Stimulated activated CD8-positive, alpha-beta memory T cell treated with anti-CD3 and anti-CD28 coated beads, Interleukin-7, amount 100 ng/mL, for 1 hour (primary cell): Measurements from ENCODE around the gene A1CF.
"Not testable (repeated sequence)": the region's sequence is repeated elsewhere in the genome, so short reads cannot be mapped to it uniquely, and the experiment has no call there.

Experiments
- DNase-seq, 2 donors: peaks; one replicate each; pipeline ENCODE4 v3.0.0-alpha.2; 2020; ENCODE audit warnings: low read depth in 2 of 2

Gene A1CF

GRCh38 chr10:50885097-50885859, at the start of gene A1CF:
A1CF (minus strand) TSS chr10:50885627; CDS start chr10:50859940, 25,687 bp downstream.
- DNase-seq = no peak

- no peak for DNase-seq
These were observed 46.6 kb upstream of the A1CF start for GRCh38 chr10:50931948-50932431.

GRCh38 chr10:50929670-50930069, 44.2 kb upstream of the A1CF start:
- DNase-seq = no peak

- no peak for DNase-seq
These were observed 42.7 kb upstream of the A1CF start for GRCh38 chr10:50928190-50928552.

GRCh38 chr10:50927522-50928189, 42.2 kb upstream of the A1CF start:
- no peak for DNase-seq

GRCh38 chr10:50923471-50923870, 38.0 kb upstream of the A1CF start:
- DNase-seq = not testable (repeated sequence)

- no peak for DNase-seq
These were observed 33.6 kb upstream of the A1CF start for GRCh38 chr10:50919010-50919409.

- DNase-seq = no peak
These were observed 33.1 kb upstream of the A1CF start for GRCh38 chr10:50918529-50918928.

GRCh38 chr10:50917486-50917885, 32.1 kb upstream of the A1CF start:
- DNase-seq = no peak

- no peak for DNase-seq
These were observed 24.0 kb upstream of the A1CF start for GRCh38 chr10:50909334-50910014.

GRCh38 chr10:50908366-50908765, 22.9 kb upstream of the A1CF start:
- DNase-seq = no peak

GRCh38 chr10:50905797-50906196, 20.4 kb upstream of the A1CF start:
- not testable (repeated sequence) for DNase-seq

GRCh38 chr10:50896721-50897120, 11.3 kb upstream of the A1CF start:
- no peak for DNase-seq

GRCh38 chr10:50894312-50894711, 8.9 kb upstream of the A1CF start:
- no peak for DNase-seq

GRCh38 chr10:50892467-50892866, 7.0 kb upstream of the A1CF start:
- no peak for DNase-seq

- DNase-seq = no peak
These were observed 1.1 kb downstream of the A1CF start for GRCh38 chr10:50884302-50884701.

GRCh38 chr10:50883629-50884028, 1.8 kb downstream of the A1CF start:
- no peak for DNase-seq

- no peak for DNase-seq
These were observed 2.9 kb downstream of the A1CF start for GRCh38 chr10:50882540-50882983.

GRCh38 chr10:50881046-50881445, 4.4 kb downstream of the A1CF start:
- not testable (repeated sequence) for DNase-seq

- no peak for DNase-seq
These were observed 9.0 kb downstream of the A1CF start for GRCh38 chr10:50876429-50876828.

GRCh38 chr10:50874723-50875122, 10.7 kb downstream of the A1CF start:
- DNase-seq = no peak

GRCh38 chr10:50866317-50866716, 19.1 kb downstream of the A1CF start:
- DNase-seq = no peak

- DNase-seq = no peak
These were observed 22.7 kb downstream of the A1CF start for GRCh38 chr10:50862719-50863118.
